GM21737 (cell line): ENCODE results near the gene UBE2L3.
"Not testable (repeated sequence)": the region's sequence is repeated elsewhere in the genome, so short reads cannot be mapped to it uniquely, and the experiment has no call there.

Experiments
- ATAC-seq: cut with Tn5 transposase; IDR thresholded peaks from one replicate; pipeline ENCODE4 v1.9.1; 2021; ENCODE audit warnings: mild to moderate bottlenecking, moderate library complexity; ENCODE audit not compliant: unreplicated experiment

UBE2L3 gene

DNA sequence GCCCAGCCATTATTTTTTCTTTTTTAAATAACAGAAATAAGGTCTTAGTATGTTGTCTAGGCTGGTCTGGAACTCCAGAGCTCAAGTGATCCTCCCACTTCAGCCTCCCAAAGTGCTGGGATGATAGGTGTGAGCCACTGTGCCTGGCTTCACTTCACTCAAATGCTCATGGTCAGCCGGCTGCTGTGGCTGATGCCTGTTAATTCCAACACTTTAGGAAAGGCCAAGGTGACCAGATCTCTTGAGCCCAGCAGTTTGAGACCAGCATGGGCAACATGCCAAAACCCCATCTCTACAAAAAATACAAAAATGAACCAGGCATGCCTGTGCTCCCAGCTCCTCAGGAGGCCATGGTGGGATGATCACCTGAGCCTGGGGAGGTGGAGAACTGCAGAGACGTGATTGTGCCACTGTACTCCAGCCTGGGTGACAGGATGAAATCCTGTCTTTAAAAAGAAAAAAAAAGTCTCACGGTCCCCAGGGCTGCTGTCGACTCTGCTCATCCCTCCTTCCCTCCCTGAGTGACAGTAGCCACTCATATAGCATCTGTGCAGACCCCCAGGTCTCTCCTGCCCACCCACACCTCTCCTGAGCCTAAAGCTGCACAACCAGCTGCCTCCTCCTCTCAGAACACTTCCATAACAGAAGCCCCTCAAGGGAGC, 58.7 kb downstream of the UBE2L3 start:
- ATAC-seq: no peak

DNA sequence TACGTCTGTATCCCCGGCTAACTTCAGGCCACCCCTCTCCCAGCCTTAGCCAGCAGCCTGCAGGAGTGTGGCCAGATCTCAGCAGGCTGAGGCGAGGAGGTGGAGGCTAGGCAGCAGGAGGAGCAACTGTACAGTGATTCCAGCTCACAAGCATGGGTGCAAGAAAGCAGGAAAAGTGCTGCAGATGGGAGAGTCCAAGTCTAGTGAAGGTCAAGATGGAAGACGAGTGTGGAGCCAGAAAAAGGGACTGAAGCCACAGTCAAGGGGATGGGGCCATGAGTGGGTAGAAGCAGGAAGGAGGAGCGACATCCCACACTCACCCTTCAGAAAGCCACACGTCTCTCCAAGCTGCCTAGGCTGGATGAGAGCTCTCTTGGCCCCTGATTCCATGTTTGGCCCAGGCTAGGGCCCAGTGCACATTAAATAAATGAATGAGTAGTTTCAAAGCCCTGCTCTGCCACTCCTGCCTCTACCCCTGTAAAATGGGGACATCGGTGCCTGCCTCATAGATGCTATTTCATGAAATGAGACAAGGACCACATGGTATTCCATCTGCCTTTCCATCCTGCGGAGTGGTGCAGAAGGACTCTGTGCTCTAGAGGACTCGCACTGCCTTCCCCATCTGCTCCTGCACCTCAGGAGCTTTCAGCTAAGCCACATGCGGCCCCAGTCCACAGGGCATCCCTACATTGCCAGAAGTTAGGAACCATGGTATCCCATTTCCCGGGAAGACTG, 59.4 kb downstream of the UBE2L3 start:
- ATAC-seq: no peak

DNA sequence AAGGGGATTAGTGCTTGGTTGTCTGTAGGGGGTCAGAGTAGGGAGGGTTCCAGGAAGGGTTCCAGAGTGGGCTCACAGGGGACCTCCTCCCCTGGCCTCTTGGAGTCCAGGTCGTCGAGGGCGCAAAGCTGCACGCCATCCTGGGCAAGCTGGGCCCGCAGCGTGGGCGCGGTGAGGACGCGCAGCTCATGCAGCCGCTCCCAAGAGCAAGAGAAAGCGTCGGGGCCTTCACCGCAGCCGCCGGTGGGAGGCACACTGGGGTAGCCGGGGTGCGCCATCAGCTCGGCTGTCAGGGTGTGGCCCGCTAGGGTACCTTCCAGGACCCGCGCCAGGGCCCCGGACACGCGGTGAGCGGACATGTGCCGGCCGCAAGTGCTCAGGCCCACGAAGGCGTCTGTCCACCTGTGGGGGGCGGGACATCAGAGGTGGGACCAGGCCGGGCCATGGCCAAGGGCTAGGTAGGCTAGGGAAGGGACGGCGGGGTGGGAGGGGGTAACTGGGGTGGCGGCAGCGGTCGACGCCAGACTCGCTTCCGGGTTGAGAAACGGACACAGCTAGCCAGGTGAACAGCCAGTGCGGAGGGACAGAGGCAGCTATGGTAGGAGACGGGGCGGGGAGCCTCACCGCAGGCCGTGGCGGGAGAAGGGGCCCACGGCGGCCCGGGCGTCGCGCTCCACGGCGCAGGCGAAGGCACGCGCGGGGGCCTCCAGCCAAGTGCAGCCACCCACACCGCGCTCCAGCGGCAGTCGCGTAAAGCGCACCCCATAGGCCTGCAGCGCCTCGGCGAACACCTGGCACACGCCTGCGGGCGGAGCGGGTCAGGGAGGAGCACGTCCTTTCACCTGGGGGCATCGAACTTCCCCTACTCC, 61.1 kb downstream of the UBE2L3 start:
- no peak for ATAC-seq

DNA sequence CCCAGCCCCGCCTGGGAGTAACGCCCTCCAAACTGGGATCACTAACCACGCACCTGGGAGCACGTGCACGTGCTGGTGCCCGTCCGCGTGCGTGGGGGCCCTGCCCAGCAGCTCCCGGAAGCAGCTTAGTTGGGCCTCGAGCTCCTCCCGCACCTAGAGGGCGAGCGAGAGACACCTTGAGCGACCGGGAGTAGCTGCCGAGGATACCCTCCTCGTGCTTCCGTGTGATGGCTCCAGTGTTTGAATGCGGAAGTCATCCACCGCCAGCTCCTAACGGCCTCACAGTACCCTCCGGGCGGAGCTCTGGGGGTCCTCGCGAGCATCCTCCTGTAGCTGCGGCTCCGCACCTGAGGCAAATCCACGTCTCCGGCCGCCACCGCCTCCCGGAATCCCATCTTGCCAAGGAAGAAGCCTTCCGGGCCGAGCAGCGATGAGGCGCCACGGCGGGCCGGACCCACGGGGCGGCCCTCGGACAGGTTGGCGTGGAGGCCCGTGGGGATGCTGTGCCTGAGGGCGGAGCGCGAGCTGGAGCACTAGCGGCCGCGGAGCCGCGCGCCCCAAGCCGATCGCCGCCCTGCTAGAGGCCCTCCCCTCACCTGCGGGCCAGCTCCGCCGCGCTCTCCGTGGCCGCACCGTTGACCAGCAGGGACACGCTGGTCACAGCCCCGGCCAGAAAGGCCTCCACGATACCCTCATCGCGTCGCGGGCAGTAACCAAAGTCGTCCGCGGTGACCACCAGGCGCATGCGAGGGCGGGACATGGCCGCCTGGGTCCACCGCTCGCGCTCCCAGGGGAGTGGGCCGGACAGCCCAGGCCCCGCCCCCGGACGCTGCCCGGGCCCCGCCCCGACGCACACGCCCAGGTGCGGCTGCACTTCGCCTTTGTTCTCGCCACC, 62.0 kb downstream of the UBE2L3 start, which contains the start of gene YDJC:
Gene YDJC, minus strand, starts transcription at position 768 of the 895 bp plus-strand sequence. Its CDS starts 8 bp downstream, at position 760.
- peak; percentile 79 for ATAC-seq

DNA sequence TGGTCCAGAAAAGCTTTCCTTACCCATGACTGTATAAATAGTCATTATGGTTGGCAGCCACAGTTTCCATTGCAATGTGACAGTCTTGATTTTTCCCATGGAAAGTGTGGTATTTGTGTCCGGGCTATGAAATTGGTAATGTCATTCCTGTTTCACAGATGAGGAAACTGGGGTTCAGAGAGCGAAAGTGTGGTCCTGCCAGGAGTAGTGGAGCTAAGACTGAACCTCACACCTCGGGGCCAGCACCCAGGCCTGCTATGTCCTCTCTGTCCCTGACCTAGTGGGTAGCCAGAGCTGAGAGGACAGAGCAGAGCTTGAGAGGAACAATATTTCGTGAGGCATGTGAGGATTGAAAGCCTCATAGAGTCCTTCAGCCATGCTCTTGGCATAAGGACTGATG, 63.5 kb downstream of the UBE2L3 start:
- no peak for ATAC-seq

DNA sequence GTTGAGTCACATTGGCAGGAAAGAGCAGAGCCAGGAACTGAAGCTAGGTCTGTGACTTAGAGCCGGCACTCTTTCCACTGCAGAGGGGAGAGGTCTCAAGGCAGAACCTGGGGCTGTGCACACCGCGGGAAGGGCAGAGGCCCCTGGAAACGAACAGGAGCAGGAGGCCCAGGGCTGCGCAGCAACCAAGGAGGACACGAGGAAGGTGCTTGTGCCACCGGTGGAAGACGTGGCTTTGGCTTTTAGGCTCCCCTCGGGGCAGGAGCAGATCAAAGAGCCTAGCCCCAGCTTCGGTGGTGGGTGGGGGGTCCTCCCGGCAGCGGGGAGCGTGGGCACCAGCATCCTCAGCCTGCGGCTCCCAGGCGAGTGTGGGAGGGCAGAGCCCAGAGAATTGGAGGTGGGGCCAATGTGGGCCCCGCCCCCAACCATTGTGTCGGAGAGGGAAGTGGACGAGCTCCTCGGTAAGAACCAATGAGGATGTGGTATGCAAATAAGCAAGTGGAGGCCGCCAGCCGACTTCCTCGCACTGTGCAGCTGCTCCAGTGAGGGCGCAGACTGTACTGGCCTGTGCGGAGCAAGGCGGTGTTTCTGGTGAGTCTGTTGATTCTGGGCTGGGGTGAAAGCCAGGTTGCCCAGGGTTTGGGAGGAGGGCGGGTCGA, 64.9 kb downstream of the UBE2L3 start, which contains the start of gene CCDC116:
Gene CCDC116, plus strand, starts transcription at position 524 of the 659 bp plus-strand sequence. CDS start 422 bp downstream, outside the sequence.
- no peak for ATAC-seq

DNA sequence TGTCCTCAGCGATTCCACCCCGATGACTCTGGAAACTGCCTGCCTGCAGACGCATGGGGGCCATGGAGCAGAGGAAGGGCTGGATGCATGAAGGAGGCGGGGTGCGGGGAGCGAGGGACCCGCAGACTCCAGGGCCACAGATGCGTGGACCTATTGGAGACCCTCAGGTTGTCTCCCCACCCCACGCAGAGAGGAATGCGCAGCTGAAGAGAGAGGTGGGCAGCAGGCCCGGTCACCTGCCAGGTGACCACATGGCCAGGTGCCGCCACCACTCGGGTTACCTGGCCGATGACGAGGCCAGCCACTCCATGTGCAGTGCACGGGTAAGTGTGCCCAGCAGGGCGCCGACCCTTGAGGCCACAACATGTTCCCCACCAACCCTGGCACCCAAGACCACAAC, 65.4 kb downstream of the UBE2L3 start:
- no peak for ATAC-seq

DNA sequence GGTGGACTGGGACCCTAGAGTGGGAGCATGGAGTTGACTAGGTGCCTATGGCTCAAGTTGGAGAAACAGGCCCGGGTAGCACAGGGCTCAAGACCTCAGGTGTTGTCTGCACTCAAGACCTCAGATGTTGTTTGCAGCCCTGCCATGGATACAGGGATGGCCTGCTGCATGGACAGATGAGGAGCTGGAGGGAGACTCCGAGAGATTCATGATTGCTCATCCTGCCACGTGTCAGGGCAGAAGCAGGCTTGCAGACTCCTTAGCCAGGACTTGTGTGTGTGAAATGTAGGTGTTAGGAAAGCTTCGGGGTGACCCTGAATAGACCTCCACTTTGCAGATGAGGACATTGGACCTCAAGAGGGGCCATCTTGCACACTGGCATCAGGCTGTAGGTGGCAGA, 66.0 kb downstream of the UBE2L3 start:
- no peak for ATAC-seq

DNA sequence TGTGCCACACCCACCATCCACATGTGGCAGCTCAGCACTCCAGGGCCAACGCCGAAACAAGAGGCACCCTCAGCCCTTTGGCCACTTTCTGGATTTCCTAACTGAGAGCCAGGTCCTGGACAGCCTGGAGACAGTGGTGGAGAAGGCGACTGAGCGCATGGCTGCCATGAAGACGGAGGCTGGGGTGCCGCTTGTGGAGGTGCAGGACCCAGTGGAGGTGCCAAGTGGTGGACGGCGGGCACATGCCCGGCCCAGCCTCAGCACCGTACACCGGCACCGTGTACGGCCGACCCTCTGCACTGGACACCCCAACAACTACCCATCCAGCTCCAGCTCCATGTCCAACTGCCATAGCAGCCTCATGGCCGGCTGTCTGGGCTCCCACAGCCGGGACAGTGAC, 66.6 kb downstream of the UBE2L3 start:
- ATAC-seq: no peak

DNA sequence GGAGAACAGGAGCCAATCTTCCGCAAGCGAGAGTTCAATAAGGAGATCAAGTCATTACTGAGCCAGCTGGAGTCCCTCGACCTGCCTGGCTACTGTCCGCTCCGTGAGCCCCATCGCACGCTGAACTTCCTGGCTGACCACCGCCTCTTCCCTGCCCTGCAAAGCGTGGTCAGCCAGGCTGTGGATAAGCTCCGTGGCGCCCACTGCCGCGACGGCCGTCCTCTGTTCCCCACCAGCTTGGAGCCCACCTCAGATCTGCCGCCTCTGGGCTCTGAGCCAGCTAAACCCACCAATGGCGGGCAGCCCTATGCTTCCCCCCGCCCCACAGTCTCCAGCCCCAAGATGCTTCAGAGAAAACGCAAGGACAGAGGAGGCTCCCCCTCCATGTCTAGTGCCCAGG, 67.3 kb downstream of the UBE2L3 start:
- ATAC-seq: no peak

DNA sequence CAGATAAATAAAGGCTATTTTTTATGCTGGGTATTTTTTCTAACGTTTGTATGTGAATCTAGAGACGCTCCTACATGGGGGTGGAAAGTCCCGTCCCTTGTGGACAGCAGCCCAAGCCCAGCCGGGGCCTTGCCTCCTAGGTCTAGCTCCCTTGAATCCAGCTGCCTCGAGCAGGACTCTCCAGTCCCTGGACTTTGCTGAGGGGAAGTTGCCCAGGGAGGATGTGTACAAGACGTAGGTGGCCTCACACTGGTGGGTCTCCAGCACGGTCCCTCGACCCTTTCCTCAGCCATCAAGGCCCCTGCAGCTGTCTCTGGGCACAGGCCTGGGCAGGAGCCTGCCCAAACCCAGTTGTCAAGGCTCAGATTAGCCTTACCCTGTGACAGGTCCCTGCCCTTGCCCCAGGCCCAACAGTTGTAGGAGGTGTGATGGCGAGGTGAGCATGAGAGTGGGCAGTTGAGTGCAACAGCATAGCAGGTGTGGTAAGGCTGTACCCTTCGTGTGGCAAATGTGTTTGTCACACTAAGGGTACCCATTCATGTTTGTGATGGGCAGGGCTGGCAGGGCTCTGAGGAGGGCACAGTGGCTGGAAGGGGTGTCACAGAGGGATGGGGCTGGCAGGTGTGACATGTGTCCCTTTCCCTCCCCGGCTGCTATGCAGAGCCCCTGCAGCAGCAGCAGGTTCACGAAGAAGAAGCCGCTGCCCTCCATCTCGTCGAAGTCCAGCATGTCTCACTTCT, 68.4 kb downstream of the UBE2L3 start:
- ATAC-seq: no peak

DNA sequence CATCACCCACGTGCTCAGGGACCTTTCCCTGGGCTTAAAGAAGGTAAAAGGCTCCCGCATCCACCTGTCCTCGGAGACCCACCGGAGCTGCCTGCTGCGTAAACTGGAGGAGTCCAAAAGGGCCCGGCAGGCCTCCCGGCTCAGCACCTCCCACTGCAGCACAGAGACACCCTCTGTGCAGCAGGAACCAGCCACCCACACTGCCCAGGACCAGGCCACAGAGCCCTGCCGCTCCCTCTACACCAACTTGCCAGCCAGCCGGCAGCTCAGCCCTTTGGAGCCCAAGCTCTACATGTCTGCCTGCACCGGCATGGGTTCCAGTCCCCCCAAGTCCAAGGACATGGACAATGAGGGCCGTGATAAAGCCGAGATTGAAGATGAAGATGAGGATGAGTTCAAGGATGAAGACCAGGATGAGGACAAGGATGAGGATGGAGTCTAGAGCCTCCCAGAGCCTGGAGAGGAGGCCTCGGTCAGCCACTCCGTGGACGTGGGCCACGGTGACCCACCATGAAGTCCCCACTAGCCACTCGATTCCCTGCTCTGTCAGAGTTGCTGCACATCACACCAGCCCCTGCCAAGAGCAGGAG, 69.2 kb downstream of the UBE2L3 start:
- no peak for ATAC-seq

DNA sequence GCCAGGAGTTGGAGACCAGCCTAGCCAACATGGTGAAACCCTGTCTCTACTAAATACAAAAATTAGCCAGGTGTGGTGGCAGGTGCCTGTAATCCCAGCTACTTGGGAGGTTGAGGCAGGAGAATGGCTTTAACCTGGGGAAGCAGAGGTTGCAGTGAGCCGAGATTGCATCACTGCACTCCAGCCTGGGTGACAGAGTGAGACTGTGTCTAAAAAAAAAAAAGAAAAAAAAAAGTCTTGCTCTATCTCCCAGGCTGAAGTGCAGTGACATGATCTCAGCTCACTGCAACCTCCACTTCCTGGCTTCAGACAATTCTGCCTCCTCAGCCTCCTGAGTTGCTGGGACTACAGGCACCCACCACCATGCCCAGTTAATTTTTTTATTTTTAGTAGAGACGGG, 69.9 kb downstream of the UBE2L3 start:
- not testable (repeated sequence) for ATAC-seq

DNA sequence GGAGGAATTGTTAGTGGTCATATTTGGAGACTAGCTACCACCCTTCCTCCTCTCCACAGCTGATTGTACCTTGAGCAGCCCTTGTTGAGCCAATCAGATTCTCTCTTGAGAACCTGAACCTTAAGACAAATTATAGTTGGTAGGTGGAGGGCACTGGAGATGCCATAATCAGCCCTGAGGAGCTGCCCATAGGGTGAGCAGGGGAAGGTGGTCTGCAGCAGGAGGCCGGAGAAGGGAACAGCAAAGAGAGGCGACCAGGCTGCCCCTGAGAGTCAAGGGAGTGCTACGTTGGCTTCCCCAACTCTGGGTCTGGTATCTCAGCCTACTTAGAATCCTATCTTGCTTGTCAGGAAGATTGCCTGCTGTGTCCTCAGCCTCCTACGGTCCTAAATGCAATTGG, 71.8 kb downstream of the UBE2L3 start:
- no peak for ATAC-seq

DNA sequence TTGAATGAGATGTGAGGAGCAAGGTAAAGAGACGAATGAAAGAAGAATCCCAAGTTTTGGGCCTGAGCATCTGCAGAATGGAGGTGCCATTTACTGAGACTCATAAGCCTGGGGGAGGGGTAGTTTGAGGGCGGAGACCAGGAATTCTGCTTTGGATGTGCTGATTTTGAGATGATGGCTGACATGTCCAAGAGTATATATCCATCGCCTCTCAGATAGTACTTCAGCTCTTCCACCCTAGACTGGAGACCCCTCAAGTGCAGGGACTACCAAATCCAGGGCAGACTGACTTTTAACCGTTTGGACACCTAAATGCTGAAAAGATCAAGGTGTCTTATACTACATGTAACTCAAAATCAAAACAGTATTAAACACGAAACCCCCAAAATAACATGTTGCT, 73.3 kb downstream of the UBE2L3 start:
- no peak for ATAC-seq

DNA sequence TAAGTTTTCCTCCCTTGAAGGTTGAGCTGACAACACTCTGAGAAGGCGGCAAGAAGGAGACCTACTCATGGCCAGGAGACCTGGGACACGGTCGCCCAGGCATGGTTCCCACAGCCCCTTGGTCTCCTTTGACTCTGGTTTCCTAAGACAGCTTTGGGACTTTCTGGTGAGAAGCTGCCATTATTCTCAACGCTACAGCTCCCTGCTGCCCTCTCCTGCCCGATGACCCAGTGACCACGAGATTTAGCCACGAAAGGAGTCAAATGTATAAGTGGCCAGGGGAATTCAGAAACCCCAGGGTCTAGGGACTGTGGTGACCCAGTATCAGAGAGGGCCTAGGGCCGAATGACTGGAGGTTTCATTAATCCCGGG, 73.9 kb downstream of the UBE2L3 start:
- peak; percentile 1 for ATAC-seq

DNA sequence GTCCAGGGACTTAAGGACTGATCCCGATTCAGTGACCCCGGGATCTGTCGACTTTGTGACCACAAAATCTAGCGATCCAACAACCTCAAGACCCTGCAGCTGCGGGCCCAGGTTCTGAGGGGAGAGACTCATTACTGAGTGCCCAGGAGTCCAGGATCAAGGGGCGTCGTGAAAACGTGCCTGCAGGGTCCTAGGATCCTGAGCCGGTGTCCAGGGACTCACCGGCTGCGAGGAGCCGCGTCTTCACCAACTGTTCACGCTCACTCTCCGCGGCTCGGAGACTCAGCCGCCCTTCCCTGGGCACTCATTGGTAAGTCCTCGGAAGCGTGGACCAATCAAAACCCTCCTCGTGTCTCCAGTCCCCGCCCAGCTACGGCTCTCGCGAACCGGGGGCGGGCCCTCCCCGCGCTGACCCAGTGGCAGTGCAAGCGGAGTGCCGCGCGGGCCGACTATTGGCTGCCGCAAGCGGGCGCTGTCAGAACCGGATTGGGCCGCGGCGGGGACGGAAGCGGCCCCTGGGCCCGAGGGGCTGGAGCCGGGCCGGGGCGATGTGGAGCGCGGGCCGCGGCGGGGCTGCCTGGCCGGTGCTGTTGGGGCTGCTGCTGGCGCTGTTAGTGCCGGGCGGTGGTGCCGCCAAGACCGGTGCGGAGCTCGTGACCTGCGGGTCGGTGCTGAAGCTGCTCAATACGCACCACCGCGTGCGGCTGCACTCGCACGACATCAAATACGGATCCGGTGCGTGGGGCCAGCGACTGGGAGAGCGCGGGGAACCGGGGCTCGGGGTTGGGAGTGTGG, 74.5 kb downstream of the UBE2L3 start, which contains the start of gene SDF2L1:
Gene SDF2L1, plus strand, starts transcription at position 514 of the 795 bp plus-strand sequence. Its CDS starts 35 bp downstream, at position 549.
- peak; percentile 91 for ATAC-seq
